Astrocyte of the spinal cord (primary cell): ENCODE measurements around the gene DDAH2.

Experiments
- DNase-seq: peaks from one replicate; pipeline ENCODE4 v3.0.0; 2011; ENCODE audit warnings: low read depth, low spot score
- H3K4me3 ChIP-seq: 2 replicates; pipeline ENCODE4 v1.5.1; 2011; ENCODE audit warnings: low read depth, mild to moderate bottlenecking, low read length, moderate library complexity
- in situ Hi-C: cut with HindIII; loops from 2 replicates; pipeline ENCODE4 v1.10.0; 2017; ENCODE audit warnings: low sequenced_read_pairs
- TF ChIP-seq, protein P1 (sequence below): IDR thresholded peaks from 2 replicates; pipeline ENCODE4 v1.5.1; 2012; ENCODE audit warnings: low read depth, mild to moderate bottlenecking, low read length, inconsistent platforms

Gene DDAH2, protein sequence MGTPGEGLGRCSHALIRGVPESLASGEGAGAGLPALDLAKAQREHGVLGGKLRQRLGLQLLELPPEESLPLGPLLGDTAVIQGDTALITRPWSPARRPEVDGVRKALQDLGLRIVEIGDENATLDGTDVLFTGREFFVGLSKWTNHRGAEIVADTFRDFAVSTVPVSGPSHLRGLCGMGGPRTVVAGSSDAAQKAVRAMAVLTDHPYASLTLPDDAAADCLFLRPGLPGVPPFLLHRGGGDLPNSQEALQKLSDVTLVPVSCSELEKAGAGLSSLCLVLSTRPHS

DNA sequence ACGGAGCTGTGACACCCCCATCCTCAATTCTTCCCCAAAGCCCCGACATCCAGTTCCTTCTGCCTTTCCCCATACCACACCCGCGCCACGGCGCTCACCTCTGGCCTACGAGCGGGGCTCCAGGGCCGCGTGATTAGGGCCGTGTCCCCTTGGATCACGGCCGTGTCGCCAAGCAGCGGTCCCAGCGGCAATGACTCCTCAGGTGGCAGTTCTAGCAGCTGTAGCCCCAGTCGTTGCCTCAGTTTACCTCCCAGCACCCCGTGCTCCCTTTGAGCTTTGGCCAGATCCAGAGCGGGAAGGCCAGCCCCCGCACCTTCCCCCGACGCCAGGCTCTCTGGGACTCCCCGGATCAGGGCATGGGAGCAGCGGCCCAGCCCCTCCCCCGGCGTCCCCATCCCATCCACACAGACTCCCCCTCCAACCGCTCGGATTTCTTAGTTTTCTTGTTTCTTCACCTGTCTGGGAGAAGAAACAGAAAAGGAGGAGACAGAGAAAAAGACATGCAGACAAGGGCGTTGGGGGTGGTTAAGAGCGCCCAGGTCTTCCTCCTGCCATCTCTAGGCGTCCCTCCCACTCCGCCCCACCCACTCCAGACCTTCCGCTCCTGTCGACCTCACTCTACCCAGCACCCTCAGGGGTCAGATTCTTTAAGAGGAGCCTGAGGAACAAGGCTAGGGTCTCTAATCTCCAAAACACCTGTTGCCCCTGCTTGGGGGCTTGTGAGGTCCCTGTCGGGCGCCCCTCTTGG lies at the start of gene DDAH2:
DDAH2 (minus strand) TSS at position 533 of the 748 bp plus-strand sequence; CDS start at position 395, 138 bp downstream.
- TF ChIP-seq, protein P1, sequence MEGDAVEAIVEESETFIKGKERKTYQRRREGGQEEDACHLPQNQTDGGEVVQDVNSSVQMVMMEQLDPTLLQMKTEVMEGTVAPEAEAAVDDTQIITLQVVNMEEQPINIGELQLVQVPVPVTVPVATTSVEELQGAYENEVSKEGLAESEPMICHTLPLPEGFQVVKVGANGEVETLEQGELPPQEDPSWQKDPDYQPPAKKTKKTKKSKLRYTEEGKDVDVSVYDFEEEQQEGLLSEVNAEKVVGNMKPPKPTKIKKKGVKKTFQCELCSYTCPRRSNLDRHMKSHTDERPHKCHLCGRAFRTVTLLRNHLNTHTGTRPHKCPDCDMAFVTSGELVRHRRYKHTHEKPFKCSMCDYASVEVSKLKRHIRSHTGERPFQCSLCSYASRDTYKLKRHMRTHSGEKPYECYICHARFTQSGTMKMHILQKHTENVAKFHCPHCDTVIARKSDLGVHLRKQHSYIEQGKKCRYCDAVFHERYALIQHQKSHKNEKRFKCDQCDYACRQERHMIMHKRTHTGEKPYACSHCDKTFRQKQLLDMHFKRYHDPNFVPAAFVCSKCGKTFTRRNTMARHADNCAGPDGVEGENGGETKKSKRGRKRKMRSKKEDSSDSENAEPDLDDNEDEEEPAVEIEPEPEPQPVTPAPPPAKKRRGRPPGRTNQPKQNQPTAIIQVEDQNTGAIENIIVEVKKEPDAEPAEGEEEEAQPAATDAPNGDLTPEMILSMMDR: no peak
- H3K4me3 ChIP-seq: peak within 1 kb of the TSS; percentile 65
- no peak for DNase-seq
- in situ Hi-C loops: no loop called here

DNA sequence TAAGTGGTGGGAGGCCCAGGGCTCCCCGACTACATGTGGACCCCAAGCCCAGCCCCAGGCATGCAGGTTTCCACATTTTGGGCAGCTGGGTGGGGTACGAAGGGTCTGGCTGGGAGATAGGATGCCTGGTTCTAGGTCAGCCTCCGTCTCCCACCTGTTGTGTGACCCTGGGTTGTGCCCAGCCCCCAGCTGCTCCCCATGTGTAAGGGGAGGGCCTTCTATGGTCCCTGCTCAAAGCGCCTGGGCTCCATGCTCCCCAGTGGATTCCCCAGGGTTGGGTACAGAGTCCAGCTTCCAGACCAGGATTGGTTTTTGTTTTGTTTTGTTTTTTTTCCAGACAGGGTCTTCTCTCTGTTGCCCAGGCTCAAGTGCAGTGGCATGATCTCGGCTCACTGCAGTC lies 49.1 kb upstream of the DDAH2 start:
- TF ChIP-seq, protein P1: no peak
- H3K4me3 ChIP-seq: no peak overlapping the region
- DNase-seq: no peak
- in situ Hi-C loops: no loop called here

DNA sequence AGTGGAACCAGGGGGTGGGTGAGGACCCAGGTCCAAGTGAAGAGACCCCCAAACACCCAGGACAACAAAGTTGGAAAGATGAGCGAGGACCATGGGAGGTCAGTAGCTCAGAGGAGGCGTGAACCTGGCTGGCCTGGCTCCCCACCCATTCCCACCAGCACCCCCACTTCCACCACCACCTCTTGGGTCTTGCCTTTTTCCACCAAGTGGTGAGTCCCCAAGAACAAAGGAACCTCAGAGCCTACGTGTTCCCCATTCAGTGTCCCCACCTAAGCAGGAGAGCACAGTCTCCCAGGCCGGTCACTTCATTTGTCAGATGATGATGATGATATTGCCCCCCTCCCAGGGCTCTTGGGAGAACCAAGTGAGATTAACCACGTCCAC lies 48.6 kb upstream of the DDAH2 start:
- no peak for DNase-seq
- no peak overlapping the region for H3K4me3 ChIP-seq
- in situ Hi-C loops: no loop called here
- TF ChIP-seq, protein P1: no peak

DNA sequence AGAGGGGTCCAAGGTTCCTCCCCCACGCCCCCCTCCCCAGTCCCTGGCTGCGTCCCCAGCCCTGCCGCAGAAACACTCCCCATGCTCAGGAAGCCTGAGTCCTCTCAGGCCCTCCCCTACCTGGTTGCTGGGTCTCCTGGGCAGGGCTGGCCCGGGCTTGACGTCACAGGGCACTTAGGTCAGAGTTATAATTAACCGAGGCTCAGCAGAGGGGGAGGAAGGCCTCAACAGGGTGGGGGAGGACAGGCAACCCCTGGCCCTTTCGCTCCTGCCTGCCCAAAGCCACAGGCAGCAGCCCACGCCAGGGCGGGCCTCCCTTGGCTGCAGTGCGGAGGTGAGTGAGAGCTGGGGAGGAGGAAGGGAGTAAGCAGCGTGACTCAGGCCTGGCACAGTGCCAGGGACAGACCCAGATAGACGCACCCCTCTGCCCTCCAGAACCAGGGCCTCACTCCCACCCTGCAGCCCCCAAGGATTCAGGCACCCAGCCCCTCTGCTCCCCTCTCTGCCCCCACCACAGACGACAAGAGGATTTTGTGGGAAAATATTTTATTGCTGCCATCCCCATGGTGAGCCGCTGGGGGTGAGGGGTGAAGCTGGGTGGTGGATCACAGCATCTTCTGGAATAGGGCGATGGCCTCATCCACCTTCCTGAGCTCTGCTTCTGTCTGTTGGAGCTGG lies 48.0 kb upstream of the DDAH2 start, which contains the start of gene VWA7:
VWA7 (minus strand) TSS at position 340 of the 678 bp plus-strand sequence. CDS start 549 bp downstream, outside the sequence.
- TF ChIP-seq, protein P1: no peak
- in situ Hi-C loops: no loop called here
- peak; percentile 65 for DNase-seq
- no peak within 1 kb of the TSS for H3K4me3 ChIP-seq

DNA sequence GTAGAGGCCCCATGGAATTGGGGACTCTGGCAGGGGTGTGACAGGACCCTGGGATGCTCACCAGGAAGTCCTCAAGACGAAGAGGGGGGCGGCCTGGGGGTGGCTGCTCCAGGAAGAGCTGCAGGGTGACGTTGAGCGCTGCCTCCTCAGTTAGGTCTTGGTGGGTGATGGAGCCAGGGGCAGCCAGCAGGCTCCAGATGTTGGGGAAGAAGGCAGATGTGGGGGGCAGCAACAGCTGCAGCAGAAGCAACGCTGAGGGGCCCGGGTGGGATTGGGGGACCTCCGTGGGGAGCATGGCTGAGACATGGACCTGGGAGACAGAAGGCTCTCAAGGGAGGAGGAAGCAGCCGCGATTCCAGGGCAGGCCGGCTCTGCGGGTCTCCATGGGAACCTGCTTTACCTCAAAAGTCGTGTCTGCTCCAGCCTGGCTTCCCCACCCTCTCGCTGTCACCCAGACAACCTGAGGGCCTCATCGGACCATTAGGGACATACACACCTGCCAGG lies 47.4 kb upstream of the DDAH2 start:
- H3K4me3 ChIP-seq: no peak overlapping the region

More for the DNA sequence above, 47.4 kb upstream of the DDAH2 start:
- in situ Hi-C loops: no loop called here
- DNase-seq: no peak
- TF ChIP-seq, protein P1: no peak
